DND-41 (cell line): ENCODE results near the gene SIAH1.

Source experiments
- EZH2 ChIP-seq: IDR thresholded peaks from 3 replicates; pipeline ENCODE4 v1.6.1; 2012; ENCODE audit warnings: borderline replicate concordance, low read depth, mild to moderate bottlenecking, moderate library complexity, low read length, inconsistent platforms; ENCODE audit not compliant: severe bottlenecking
- TF ChIP-seq, protein P1 (sequence below): IDR thresholded peaks from 2 replicates; pipeline ENCODE4 v1.5.1; 2012; ENCODE audit warnings: borderline replicate concordance, low read length, moderate library complexity, mild to moderate bottlenecking; ENCODE audit not compliant: poor library complexity, severe bottlenecking; ENCODE audit errors: extremely low read depth

DNA sequence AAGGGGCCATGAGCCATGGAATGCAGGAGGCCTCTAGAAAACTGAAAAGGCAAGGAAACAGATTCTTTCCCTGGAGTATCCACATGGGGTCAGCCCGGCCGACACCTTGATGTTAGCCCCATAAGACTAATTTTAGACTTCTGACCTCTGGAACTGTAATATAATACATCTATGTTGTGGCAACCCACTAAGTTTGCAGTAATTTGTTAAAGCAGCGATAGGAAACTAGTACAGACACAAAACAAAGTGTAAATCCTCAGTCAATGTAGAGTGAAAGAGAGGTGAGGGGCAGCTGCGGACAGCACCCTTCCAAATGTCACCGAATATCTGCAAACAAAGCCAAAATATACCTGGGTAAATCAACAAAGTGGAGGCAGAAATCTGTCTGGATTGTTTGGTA lies 7.2 kb upstream of the SIAH1 start:
- TF ChIP-seq, protein P1, sequence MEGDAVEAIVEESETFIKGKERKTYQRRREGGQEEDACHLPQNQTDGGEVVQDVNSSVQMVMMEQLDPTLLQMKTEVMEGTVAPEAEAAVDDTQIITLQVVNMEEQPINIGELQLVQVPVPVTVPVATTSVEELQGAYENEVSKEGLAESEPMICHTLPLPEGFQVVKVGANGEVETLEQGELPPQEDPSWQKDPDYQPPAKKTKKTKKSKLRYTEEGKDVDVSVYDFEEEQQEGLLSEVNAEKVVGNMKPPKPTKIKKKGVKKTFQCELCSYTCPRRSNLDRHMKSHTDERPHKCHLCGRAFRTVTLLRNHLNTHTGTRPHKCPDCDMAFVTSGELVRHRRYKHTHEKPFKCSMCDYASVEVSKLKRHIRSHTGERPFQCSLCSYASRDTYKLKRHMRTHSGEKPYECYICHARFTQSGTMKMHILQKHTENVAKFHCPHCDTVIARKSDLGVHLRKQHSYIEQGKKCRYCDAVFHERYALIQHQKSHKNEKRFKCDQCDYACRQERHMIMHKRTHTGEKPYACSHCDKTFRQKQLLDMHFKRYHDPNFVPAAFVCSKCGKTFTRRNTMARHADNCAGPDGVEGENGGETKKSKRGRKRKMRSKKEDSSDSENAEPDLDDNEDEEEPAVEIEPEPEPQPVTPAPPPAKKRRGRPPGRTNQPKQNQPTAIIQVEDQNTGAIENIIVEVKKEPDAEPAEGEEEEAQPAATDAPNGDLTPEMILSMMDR: no peak
- TF ChIP-seq EZH2: no peak
